Choroid plexus epithelial cell (primary cell): ENCODE results near the gene ITPR3.

Experiments used
- DNase-seq: peaks from one replicate; pipeline ENCODE4 v3.0.0-alpha.2; 2010; ENCODE audit warnings: low read depth
- H3K4me3 ChIP-seq: 2 replicates; pipeline ENCODE4 v1.5.1; 2011; ENCODE audit warnings: low read depth, mild to moderate bottlenecking, control low read depth, low read length, moderate library complexity
- CTCF ChIP-seq: conservative IDR thresholded peaks from 2 replicates; pipeline ENCODE4 v1.5.1; 2011; ENCODE audit warnings: low read depth, mild to moderate bottlenecking, control low read depth, inconsistent platforms, low read length, moderate library complexity

Gene ITPR3

GRCh38 chr6:33696548-33697518, 75.7 kb downstream of the ITPR3 start:
- DNase-seq: peak; percentile 73
- no peak for TF ChIP-seq CTCF
- H3K4me3 ChIP-seq: no peak overlapping the region

GRCh38 chr6:33697845-33698244, 76.7 kb downstream of the ITPR3 start:
- no peak for TF ChIP-seq CTCF
- no peak overlapping the region for H3K4me3 ChIP-seq
- no peak for DNase-seq

GRCh38 chr6:33698494-33698893, 77.4 kb downstream of the ITPR3 start:
- no peak overlapping the region for H3K4me3 ChIP-seq
- no peak for TF ChIP-seq CTCF
- no peak for DNase-seq

GRCh38 chr6:33699131-33699530, 78.0 kb downstream of the ITPR3 start:
- TF ChIP-seq CTCF: no peak
- no peak overlapping the region for H3K4me3 ChIP-seq
- no peak for DNase-seq

- no peak for DNase-seq
- no peak overlapping the region for H3K4me3 ChIP-seq
- TF ChIP-seq CTCF: no peak
These were observed 78.6 kb downstream of the ITPR3 start for GRCh38 chr6:33699739-33700138.

- peak; percentile 85 for DNase-seq
These were observed 79.4 kb downstream of the ITPR3 start for GRCh38 chr6:33700391-33701050.

More at GRCh38 chr6:33700391-33701050, 79.4 kb downstream of the ITPR3 start:
- H3K4me3 ChIP-seq: no peak overlapping the region
- peak; percentile 92 for TF ChIP-seq CTCF
